Activated T-cell treated with anti-CD3 and anti-CD28 coated beads for 1 hour (primary cell): Measurements from ENCODE around the gene TINAG.

ENCODE experiments used
- DNase-seq: peaks from one replicate; pipeline ENCODE4 v3.0.0-alpha.2; 2020; ENCODE audit warnings: low read depth

The TINAG gene

GRCh38 chr6:54308289-54308985, at the start of gene TINAG:
Gene TINAG, plus strand, starts transcription at chr6:54308441. Its CDS starts 110 bp downstream, at chr6:54308551.
- DNase-seq: no peak

- no peak for DNase-seq
Observed at GRCh38 chr6:54260025-54260424, 48.2 kb upstream of the TINAG start.

GRCh38 chr6:54262499-54262898, 45.7 kb upstream of the TINAG start:
- no peak for DNase-seq

GRCh38 chr6:54262971-54263370, 45.3 kb upstream of the TINAG start:
- no peak for DNase-seq

- DNase-seq: no peak
Observed at GRCh38 chr6:54264581-54265272, 43.5 kb upstream of the TINAG start.

GRCh38 chr6:54266400-54266923, 41.8 kb upstream of the TINAG start:
- DNase-seq: no peak

GRCh38 chr6:54267798-54268197, 40.4 kb upstream of the TINAG start:
- no peak for DNase-seq

- no peak for DNase-seq
Observed at GRCh38 chr6:54273214-54273820, 34.9 kb upstream of the TINAG start.

GRCh38 chr6:54274383-54274782, 33.9 kb upstream of the TINAG start:
- DNase-seq: no peak

GRCh38 chr6:54282186-54282585, 26.1 kb upstream of the TINAG start:
- DNase-seq: no peak

- no peak for DNase-seq
Observed at GRCh38 chr6:54284161-54284860, 23.9 kb upstream of the TINAG start.

- DNase-seq: no peak
Observed at GRCh38 chr6:54285595-54285994, 22.6 kb upstream of the TINAG start.

GRCh38 chr6:54286141-54286540, 22.1 kb upstream of the TINAG start:
- no peak for DNase-seq

GRCh38 chr6:54288474-54288873, 19.8 kb upstream of the TINAG start:
- no peak for DNase-seq

- no peak for DNase-seq
Observed at GRCh38 chr6:54289426-54289825, 18.8 kb upstream of the TINAG start.

- no peak for DNase-seq
Observed at GRCh38 chr6:54291146-54291545, 17.1 kb upstream of the TINAG start.

GRCh38 chr6:54291738-54292137, 16.5 kb upstream of the TINAG start:
- DNase-seq: no peak

GRCh38 chr6:54294965-54295532, 13.2 kb upstream of the TINAG start:
- DNase-seq: no peak

GRCh38 chr6:54299542-54300269, 8.5 kb upstream of the TINAG start:
- DNase-seq: no peak

GRCh38 chr6:54301770-54302169, 6.5 kb upstream of the TINAG start:
- no peak for DNase-seq

GRCh38 chr6:54307439-54307910, 766 bp upstream of the TINAG start:
- DNase-seq: no peak
